ENCODE results near the gene DUOXA1. TPM values are rescaled to one million over a fixed set of nuclear protein-coding genes. Genes with fewer than 3 reads are reported as not detected.

DUOXA1 gene
- total RNA-seq, 1 donor, result 0.36 TPM

DNA sequence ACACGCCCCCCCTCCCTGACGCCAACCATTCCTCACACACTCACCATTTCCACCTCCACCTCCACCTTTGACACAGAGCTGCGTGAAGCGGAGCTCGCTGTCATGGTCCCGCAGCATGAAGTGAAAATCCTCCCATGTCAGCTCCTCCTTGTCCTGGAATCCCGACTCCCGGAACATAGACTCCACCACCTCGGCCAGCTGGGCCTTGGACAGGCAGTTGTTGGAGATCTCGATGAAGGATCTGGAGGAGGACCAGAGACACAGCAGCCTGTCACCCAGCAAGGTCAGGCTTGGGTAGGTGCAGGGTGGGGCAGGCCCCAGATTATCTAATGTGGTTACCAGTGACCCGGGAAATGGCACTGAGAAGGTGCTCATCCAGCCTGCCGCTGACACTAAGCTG is 27.9 kb downstream of the DUOXA1 start:
- DNase-seq (ENCODE audit: insufficient read length, low spot score, missing footprints), result no peak
- H4K20me1 ChIP-seq (ENCODE audit: insufficient read depth, low read length), result no peaks in the 10 kb centered on the region
- H3K36me3 ChIP-seq (ENCODE audit: insufficient read depth, low read length), result no peaks in the 10 kb centered on the region
- no peaks in the 10 kb centered on the region for H3K4me1 ChIP-seq (ENCODE audit: insufficient read depth, low read length)
- no peaks in the 10 kb centered on the region for H3K79me2 ChIP-seq (ENCODE audit: insufficient read depth, low read length)
- H2AFZ ChIP-seq (ENCODE audit: low read length), result no peak overlapping the region
- TF ChIP-seq, protein P1, sequence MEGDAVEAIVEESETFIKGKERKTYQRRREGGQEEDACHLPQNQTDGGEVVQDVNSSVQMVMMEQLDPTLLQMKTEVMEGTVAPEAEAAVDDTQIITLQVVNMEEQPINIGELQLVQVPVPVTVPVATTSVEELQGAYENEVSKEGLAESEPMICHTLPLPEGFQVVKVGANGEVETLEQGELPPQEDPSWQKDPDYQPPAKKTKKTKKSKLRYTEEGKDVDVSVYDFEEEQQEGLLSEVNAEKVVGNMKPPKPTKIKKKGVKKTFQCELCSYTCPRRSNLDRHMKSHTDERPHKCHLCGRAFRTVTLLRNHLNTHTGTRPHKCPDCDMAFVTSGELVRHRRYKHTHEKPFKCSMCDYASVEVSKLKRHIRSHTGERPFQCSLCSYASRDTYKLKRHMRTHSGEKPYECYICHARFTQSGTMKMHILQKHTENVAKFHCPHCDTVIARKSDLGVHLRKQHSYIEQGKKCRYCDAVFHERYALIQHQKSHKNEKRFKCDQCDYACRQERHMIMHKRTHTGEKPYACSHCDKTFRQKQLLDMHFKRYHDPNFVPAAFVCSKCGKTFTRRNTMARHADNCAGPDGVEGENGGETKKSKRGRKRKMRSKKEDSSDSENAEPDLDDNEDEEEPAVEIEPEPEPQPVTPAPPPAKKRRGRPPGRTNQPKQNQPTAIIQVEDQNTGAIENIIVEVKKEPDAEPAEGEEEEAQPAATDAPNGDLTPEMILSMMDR (IDR thresholded peaks at IDR 0.05; ENCODE audit: extremely low read depth, low read depth, low read length), result no peak
- no peak overlapping the region for H3K27ac ChIP-seq (ENCODE audit: low read depth, low read length)
- no peak overlapping the region for H3K4me2 ChIP-seq (ENCODE audit: insufficient read depth, low read length)
- peaks cover 24% of the 10 kb centered on the region for H3K27me3 ChIP-seq (ENCODE audit: insufficient read depth, low read length)
- no peak overlapping the region for H3K4me3 ChIP-seq (ENCODE audit: insufficient read depth, low read length)
- H3K9me3 ChIP-seq (ENCODE audit: low read depth, low read length), result no peaks in the 10 kb centered on the region

DNA sequence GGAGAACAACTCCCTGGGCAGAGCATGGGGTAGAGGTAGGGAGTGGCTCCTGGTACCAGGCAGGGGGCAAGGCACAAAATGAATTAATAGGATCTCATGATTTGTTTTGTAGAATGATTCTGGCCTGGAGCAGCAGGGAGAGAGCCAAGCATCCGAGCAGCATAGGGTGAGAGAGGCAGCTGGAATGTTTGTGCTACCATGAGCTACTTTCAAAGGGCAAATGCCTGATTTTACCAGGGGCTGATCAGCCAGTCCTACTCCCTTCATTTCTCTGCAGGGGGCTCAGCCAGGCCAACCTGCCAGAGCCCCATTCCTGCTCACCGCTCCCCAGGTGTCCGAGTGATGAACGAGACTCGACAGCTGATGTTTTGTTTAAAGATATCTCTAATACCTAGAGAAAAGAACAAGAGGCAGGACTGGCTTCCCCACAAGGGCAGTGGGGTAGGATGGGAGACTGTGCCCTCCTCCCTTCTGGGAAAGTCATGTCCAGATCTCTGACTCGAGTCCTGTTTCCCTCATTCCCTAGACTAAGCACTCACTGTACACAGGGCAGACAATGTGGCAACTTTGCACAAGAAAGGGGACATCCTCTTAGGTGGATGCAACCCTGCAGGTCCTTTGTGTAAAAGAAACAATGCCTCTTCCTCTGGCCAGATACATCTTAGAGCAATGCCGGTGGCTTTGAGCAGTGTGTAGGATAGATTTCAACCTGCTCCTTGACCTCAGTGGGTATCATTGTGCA is 28.6 kb downstream of the DUOXA1 start:
- Histone ChIP-seq H3K9me3 (ENCODE audit: low read depth, low read length) (no peaks in the 10 kb centered on the region), H3K4me1 (ENCODE audit: insufficient read depth, low read length) (no peaks in the 10 kb centered on the region), H4K20me1 (ENCODE audit: insufficient read depth, low read length) (no peaks in the 10 kb centered on the region), H3K27me3 (ENCODE audit: insufficient read depth, low read length) (peaks cover 23% of the 10 kb centered on the region), H3K4me2 (ENCODE audit: insufficient read depth, low read length) (no peak overlapping the region), H3K36me3 (ENCODE audit: insufficient read depth, low read length) (no peaks in the 10 kb centered on the region), H3K27ac (ENCODE audit: low read depth, low read length) (no peak overlapping the region), H2AFZ (ENCODE audit: low read length) (no peak overlapping the region), H3K79me2 (ENCODE audit: insufficient read depth, low read length) (no peaks in the 10 kb centered on the region), H3K4me3 (ENCODE audit: insufficient read depth, low read length) (no peak overlapping the region)
- TF ChIP-seq, protein P1 (IDR thresholded peaks at IDR 0.05; ENCODE audit: extremely low read depth, low read depth, low read length), result no peak
- peak; percentile 84 for DNase-seq (ENCODE audit: insufficient read length, low spot score, missing footprints)

DNA sequence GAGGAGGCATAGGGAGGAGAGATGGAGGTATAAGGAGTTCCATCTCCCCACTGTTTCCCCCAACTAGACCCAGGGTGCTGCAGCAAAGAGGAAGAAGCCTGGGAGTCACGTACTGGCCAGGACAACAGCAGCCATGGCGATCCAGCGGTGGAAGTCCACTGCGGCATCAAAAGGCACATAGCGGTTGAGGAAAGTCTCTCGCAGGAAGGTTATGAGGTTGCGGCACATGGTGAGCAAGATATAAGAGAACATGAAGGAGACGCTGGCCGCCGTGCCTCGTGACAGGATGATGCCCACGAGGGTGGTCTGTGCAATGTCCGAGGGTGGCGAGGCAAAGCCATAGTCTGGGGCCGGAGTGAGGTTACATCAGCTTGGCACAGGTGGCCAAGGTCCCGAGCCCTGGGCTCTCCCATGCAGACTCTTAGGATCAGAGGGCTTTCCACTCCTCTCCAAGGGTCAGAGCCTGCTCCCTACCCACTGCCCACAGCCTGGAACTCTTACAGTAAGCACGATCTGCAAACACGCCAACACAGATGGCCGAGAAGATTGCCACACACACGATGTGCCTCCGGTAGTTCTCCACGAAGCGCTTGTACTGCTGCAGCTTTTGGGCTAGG is 30.0 kb downstream of the DUOXA1 start:
- Histone ChIP-seq H4K20me1 (ENCODE audit: insufficient read depth, low read length) (no peaks in the 10 kb centered on the region), H3K4me1 (ENCODE audit: insufficient read depth, low read length) (no peaks in the 10 kb centered on the region), H3K27me3 (ENCODE audit: insufficient read depth, low read length) (peaks cover 23% of the 10 kb centered on the region), H3K79me2 (ENCODE audit: insufficient read depth, low read length) (no peaks in the 10 kb centered on the region), H2AFZ (ENCODE audit: low read length) (no peak overlapping the region), H3K36me3 (ENCODE audit: insufficient read depth, low read length) (no peaks in the 10 kb centered on the region), H3K27ac (ENCODE audit: low read depth, low read length) (no peak overlapping the region), H3K4me2 (ENCODE audit: insufficient read depth, low read length) (no peak overlapping the region), H3K4me3 (ENCODE audit: insufficient read depth, low read length) (no peak overlapping the region), H3K9me3 (ENCODE audit: low read depth, low read length) (no peaks in the 10 kb centered on the region)
- peak; percentile 34 for DNase-seq (ENCODE audit: insufficient read length, low spot score, missing footprints)
- TF ChIP-seq, protein P1 (IDR thresholded peaks at IDR 0.05; ENCODE audit: extremely low read depth, low read depth, low read length), result no peak

DNA sequence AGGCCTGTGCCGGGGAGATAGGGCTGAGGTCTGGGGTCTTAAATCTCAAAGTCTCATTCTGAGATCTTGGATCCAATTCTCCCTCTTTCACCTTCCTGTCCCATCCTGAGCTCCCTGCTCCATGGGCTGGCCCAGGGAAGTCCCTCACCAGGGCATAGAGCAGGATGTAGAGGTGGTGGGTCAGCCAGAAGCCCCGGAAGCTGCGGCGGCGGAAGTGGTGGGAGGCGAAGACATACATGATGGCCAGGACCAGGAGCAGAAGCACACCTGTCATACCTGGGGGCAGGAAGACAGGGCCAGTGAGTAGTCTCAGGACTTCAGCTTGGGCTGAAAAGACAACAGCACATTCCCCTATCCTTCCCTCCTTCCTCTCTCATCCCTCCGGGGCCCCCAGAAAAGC is 32.2 kb downstream of the DUOXA1 start:
- H3K27ac ChIP-seq (ENCODE audit: low read depth, low read length), result no peak overlapping the region
- no peak for DNase-seq (ENCODE audit: insufficient read length, low spot score, missing footprints)
- TF ChIP-seq, protein P1 (IDR thresholded peaks at IDR 0.05; ENCODE audit: extremely low read depth, low read depth, low read length), result no peak
- peaks cover 28% of the 10 kb centered on the region for H3K27me3 ChIP-seq (ENCODE audit: insufficient read depth, low read length)
- H2AFZ ChIP-seq (ENCODE audit: low read length), result no peak overlapping the region
- no peak overlapping the region for H3K4me2 ChIP-seq (ENCODE audit: insufficient read depth, low read length)
- no peaks in the 10 kb centered on the region for H3K9me3 ChIP-seq (ENCODE audit: low read depth, low read length)
- H4K20me1 ChIP-seq (ENCODE audit: insufficient read depth, low read length), result no peaks in the 10 kb centered on the region
- no peaks in the 10 kb centered on the region for H3K79me2 ChIP-seq (ENCODE audit: insufficient read depth, low read length)
- no peaks in the 10 kb centered on the region for H3K36me3 ChIP-seq (ENCODE audit: insufficient read depth, low read length)
- H3K4me1 ChIP-seq (ENCODE audit: insufficient read depth, low read length), result no peaks in the 10 kb centered on the region
- H3K4me3 ChIP-seq (ENCODE audit: insufficient read depth, low read length), result no peak overlapping the region
